ENCODE measurements around the gene SPEN.

The SPEN gene

DNA sequence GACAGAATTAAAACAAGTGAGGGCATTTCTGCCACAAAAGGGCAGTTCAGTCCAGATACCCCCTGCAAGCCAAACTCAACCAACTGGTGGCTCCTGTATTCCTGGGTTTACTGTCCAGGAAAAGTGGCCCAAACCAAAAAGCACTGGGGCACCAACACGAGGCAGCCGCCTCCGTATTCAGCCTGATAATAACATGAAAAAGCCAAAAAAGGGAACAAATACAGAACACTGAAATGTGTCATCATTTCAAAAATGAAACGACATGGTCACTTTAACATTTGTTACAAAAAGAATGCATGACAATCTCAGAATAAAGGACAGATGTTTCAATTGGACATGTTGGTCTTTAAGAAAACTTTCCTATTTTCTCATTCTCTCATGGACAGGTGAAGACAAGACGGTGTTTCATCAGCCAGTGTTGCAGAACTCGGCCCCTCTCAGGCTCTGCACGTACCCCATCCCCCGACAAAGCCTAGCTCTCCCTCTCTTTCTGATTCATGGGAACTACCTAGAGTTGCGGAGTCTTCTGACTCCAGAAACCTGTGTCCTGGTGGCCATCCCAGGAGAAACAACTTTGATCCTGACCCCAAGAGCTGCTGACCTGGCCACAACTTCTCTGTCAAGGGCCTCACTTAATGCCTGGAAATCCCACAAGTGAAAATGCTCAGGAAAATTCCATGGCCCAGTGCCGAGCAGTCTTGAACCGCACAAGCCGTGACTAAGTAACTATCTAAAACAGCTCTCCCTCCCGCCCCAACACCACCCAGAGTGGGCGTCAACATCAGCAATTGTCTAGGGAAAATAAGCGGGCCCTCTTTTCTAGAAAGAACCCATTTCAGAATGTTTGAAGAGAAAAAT, 101.3 kb downstream of the SPEN start:
- no peak for DNase-seq (ENCODE audit: low read depth)

DNA sequence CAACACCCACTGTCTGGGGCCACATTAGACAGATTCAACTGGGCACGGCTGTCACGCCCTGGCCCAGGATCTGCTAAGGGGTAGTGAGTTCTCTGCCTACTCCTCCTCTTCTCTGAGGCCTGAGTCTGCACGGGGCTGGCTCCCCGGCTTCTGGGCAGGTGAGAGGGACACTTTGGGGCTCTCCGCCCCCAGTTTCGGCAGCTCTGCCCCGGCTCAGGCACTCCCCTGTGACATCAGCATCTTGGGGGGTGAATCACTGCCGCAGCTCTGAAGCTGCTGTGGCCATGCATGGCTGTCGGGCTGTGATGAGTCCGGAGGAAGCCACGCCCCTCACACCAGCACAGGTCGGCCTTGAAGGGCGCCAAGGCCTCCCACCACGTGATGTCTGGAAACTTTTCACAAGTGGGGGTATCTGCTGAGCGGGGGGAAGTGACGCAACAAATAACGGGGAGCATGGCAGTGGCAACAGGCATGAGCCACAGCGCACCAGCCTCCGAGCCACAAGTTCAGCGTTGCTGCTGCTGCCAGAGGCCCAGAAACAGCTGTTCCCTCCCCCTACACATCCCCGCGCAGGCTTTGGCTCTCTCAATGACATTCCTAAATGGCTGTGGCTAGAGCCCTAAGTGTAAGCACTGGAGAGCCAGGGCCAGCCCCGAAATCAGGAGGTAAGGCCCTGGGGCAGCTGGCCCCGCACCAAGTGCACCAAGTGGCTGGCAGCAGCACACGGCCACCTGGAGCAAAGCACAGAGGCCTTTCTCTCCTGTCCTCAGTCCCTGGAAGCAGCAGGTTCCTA, 102.1 kb downstream of the SPEN start:
- DNase-seq (ENCODE audit: low read depth): peak; percentile 80

DNA sequence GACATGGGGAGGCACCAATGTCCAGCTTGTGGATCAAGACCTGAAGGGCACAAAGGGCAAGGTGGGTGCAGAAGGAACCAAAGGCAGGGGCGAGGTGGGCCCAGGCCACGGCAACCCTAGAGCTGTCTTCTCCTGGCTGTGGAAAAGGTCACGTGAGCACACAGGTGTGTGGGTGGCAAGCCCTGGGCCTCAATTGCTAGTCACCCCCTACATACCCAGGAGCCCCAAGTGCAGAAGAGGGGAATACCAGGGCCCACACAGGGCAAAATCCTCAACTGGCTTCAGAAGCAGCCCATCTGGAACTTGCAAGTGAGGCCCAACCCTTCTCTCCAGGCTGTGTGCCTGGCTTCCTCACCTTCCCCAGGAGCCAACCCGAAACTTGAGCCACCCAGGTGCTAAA, 102.8 kb downstream of the SPEN start:
- DNase-seq (ENCODE audit: low read depth): no peak

DNA sequence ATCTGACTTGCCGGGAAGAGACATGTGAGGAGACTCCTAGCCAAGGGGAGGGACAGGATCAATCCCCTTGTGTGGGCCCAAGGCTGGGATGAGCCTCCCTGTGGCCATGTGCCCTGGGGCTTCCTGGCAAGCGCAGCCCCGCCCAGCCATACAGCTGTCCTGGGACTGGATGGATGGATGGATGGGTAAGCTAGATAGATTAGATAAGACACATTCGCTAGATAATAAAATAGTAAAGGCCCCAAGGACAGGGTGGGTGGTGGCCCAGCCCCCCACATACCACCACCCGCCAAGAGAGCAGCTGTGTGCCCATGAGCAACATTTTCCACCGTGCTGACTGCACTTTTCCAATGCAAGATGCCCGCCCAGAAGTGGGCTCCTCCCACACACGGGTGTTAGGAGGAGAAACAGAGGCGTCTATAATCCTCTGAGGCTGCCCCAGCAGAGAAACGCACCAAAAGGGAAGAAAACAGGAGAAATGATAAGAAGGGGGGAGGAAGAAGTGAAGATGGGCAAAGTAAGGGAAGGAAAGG, 103.3 kb downstream of the SPEN start:
- DNase-seq (ENCODE audit: low read depth): peak; percentile 37

DNA sequence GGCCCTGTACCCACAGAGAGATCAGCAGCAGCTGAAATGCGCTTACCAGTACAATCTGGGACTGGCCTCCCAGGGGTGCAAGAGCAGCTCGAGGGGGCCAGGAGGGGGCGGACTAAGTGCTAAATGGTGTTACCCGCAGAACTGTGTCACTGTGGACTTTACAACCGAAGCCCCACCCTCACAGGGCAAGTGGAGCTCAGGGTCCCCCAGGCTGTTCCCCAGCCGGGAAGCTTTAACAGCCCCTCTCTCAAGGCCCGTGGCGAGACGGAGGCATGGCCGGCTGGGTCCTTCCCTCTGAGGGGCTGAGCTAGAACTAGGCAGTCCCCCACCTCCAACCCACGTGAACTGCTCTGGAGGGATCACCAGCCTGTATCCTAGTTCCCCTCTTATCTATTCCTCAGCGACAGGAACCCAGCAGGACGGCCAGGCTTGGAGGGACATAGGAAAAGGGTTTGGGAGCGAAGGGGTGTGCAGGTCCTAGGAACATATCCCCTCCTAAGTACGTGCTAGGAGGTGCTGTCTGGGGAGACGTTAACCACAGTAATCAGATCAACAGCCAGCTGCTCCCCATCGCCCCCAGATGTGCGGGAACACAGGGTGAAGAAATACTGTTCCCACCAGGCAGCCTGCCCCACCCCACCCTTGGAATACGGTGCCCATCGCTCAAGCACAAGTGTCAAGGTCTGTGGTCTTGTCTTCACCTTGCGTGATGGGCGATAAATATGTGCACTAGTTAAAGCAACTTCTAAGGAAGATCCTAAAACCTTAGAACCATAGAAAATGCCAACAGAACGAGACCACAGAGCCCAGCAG, 104.0 kb downstream of the SPEN start:
- no peak for DNase-seq (ENCODE audit: low read depth)

DNA sequence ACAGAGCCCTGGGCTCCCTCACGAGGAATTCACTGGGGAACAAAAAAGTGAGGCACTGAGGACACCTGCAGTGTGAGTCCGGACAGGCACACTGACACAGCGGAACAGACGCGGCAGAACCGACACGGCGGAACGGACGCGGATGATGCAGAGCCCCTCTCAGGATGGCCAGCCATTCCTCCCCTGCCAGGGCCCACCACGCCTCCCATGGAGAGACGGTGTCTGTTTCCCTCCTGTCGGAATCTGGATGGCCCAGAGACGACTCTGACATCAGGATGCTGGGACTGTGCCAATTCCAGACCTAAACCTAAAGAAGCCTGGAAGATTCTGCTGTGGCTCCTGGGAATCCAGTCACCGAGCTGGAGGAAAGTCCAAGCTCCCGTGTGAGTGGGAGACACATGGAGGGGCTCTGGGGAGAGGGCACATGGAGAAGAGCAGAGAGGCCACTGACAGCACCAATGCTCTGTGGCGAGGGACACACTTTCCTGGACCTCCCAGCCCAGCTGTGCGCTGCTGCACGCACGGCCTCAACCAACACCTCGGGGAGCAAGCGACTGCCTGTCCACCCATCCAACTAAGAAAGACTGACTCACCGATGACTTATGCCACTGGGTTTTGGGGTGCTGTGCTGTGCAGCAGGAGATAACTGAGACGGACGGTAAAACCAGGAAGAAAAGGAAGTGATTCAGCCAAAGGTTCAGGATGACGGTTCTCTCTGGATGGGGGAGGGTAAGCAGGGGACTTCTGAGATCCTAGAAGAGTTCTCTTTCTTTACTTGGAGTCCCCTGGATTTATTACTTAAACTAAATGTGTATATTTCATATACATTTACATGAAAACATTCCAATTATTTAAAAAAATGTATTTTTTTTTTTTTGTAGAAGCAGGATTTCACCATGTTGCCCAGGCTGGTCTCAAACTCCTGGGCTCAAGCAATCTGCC, 105.1 kb downstream of the SPEN start:
- no peak for DNase-seq (ENCODE audit: low read depth)

DNA sequence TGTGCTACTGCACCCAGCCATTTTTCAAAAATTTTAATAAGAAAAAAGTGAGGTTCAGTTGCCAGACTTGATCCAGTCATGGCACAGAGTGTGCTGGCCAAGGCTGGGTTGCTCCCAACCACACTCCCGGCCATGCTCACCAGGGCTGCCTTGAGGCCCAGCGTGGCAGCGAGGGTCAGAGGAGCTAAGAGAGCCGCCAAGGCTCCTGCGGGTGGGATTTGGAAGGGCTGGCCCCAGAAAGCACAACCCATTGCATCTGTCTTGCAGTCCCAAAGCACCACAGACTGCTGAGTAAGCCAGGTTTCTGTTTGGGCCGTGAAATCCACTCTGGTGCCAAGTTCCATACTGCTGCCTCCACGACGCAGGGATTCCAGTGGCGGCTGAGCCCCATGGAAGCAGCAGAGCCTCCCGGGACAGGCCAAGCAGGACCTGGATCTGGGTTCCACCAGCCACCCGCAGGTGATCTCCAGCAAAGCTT, 105.8 kb downstream of the SPEN start:
- DNase-seq (ENCODE audit: low read depth): no peak

DNA sequence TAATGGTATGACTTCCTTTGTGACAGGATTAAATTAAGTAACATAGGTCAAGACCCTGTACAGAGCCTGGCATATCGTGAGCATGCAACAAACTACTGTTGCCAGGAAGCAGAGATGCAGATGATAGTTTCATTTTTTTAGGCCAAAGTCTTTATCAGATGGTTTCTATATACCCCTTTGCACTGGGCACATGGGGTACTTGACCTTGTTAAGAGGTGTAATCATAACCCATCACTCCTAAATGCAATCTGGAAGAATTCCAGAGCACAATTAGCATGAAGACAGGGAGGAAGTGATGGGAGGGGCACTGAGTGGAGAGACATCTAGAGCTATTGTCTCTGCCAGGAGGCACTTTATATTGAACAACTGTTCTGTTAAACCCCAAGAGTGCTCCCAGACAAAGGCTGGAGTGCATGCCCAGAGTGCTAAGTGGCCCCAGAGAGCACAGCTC, 106.3 kb downstream of the SPEN start:
- DNase-seq (ENCODE audit: low read depth): no peak

DNA sequence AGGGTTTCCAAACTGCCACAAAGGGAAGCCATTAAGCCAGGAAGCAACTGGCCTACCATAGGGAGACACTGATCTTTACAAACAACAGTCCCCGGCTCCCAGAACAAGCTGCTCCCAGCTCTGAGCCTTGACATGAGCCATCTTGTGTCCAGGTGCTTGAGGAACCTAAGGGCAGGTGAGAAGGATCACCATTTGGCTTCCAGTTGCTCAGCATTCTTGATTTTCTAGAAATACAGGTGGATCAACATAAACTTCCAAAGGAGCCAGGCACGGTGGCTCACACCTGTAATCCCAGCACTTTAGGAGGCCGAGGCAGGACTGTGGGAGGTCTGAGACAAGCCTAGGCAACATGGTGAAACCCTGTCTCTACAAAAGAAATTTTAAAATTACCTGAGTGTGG, 106.8 kb downstream of the SPEN start:
- no peak for DNase-seq (ENCODE audit: low read depth)

DNA sequence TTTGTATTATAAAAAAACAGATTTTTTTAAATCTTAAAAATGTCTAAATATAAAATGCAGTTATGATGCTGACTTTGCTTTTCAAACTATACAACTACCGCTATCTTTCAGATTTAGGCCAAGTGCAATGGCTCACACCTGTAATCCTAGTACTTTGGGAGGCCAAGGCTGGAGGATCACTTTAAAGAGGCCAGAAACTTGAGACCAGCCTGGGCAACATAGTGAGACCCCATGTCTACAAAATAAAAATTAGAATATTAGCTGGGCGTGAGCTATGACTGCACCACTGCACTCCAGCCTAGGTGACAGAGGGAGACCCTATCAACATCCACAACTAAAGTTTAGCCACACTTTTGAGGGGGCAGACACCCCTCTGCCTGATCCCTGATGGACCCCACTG, 108.0 kb downstream of the SPEN start:
- DNase-seq (ENCODE audit: low read depth): no peak

DNA sequence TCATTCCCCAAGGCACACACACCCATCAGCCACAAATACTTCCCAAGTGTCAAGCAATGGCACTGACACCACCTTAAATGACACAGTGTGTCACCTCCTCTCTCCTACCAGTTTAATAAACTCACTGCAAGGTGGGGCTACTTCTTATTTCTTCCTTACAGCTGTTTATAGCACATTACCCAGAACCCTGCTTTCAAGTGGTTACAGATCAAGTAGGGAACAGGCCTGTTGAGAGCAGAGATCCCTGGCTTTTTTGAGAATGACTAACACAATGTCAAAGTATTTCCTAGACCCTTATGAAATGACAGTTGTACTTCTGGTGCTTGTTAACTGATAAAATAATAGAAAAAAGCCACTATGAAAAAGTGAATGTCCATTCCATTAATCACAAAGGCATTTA, 108.6 kb downstream of the SPEN start:
- no peak for DNase-seq (ENCODE audit: low read depth)

DNA sequence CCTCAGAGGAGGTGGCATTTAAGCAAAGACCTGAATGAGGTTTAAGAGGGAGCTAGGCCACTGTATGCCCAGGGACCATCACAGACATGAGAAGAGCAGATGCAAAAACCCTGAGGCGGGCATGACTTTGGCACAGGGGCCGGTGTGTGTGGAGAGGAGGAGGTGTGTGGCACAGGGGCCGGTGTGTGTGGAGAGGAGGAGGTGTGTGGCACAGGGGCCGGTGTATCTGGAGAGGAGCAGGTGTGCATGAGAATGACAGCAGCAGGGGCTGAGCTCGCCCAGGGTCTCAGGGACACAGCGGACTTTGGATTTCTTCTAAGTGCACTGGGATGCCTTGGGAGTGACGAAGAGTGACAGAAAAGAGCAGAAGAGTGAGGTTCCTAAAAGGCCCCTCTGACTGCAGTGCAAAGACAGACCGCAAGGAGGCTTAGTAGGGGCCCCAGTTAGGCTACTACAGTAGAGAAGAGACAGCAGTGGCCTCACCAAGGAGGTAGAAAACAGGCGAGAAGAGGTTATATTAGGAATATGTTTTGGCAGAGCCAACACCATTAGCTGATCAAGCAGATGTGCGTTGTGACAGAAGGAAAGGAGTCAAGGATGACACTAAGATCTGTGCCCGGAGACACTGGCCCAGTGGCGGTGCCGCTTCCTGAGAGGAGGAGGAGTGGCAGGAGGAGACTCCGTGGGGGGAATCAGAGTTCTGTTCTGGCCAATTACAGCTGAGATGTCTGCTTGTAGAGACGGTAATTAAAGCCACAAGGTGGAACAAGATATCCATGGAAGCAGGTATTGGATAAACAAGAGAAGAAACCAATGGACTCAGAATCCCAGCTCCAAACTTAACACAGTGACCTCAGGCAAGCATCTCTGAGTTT, 110.0 kb downstream of the SPEN start:
- DNase-seq (ENCODE audit: low read depth): no peak

DNA sequence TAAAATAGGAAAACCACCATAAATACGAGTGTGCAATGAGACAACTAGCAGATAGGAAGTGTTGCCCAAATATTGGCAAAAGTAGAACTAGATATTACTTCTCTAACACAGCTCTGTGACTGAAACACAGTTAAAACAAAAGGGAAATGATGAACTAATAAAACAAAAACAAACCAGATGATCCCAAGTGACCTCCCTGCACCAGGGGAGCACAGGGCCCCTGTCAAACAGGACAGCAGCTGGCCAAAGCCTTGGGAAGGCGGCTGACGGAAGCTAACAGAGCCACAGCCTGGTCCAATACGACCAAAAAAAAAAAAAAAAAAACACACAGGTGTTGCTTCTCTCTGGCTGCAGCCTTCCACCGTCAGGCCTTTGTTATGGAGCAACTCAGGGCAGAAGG, 110.6 kb downstream of the SPEN start:
- no peak for DNase-seq (ENCODE audit: low read depth)

DNA sequence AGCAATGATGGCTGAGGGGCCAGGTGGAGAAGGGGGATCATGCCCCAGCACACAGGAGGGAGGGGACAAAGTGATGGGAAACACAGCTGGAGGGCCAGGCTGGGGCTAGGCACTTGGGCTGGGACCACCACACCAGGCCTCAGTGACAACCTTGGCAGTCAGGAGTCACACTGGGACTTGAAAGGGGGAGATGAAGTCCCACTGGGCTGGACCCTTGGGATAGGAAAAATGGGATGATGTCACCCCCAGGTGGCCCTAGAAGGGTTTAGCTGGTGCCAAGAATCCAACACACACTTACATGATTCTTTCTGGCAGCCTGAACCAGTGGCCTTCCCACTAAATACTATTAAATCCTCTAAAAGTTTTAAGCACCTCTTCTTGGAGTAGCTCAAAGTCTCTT, 111.3 kb downstream of the SPEN start:
- no peak for DNase-seq (ENCODE audit: low read depth)

DNA sequence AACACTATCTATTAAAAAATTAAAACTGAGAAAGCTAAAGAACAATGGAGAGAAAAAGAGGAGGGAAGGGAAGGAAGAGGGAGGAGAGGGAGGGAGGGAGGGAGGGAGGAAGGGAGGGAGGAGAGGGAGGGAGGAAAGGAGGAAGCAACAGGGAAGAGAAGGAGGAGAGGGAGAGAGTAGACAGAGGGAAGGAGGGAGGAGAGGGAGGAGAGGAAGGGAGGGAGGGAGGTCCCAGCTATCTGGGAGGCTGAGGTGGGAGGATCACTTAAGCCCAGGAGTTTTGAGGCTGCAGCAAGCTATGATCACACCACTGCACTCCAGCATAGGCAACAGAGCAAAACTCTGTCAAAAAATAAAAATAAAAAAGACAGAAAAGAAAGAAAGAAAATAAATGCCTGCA, 111.9 kb downstream of the SPEN start:
- no peak for DNase-seq (ENCODE audit: low read depth)

DNA sequence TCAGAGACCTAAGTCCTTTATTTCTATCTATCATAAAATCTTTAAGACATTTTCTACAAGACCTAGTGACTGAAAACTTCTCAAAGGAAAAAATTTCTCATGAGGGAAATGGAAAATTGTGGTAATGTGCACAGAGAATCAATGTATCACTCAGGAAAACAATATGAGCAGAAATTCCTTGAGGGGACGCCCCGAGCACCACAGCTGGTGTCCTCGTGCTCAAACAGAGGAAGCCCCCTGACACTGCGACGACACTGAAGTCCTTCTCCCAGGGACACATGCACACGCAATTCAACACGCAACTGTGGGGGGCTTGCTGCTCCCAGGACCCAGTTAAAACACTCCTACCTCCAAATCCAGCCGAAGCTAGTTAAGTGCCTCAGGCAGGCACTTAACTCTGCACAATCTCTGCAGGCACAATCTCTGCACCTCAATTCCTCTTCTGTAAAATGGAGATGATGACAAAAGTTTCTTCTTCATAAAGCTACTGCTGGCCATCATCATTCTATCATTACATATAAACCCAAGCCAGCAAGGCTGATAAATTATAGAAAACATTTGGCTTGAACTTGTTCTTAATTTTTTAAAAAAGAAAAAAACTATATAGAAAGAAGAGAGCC, 112.4 kb downstream of the SPEN start:
- DNase-seq (ENCODE audit: low read depth): no peak

DNA sequence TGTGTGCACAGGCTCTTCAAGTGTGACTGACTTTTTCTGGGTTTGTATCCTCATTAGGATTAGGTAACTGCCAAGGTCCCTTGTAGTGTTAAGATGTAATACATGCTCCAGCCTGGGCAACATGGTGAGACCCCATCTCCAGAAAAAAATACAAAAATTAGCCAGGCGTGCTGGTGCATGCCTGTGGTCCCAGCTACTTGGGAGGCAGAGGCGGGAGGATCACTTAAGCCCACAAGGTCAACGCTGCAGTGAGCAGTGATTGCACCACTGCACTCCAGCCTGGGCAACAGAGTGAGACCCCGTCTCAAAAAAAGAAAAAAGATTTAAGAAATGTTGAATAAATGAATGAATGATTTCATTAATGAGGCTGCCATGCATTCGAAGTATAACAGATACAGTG, 113.3 kb downstream of the SPEN start:
- no peak for DNase-seq (ENCODE audit: low read depth)

DNA sequence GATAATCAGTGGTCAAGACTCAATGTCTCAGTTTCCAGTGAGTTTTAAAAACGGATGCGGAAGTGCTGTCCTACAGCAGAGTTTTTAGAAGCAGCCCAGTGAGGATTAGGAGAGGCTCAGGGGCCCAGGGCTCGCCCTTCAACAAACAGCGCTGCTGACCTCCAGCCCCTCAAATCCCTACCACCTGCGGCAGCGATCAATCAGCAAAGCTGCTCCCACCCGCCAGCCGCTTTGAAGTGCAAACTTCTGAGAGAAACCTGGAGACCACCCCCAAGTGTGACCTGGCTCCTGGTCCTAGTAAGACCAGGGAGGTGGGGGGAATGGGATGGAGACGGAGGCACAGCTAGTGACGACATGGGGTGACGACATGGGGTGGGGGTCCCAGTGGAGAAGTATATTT, 114.0 kb downstream of the SPEN start:
- no peak for DNase-seq (ENCODE audit: low read depth)

DNA sequence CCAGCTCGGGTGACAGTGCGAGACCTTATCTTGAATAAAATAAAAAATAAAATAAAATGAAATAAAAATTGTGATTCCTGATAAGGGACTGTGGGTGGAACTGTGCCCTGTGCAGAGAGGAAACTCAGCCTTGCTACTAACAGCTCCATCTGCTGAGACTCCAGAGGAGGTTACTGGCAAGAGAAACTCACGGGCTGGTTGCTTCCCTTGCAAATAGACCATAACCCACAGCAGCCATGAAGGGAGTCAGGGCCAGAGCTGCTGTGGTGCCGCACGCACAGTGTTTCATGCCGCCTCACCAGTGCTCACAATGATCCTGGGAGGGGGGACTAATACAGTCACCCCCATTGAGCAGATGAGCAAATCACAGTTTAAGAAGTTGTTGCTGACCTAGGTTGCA, 114.7 kb downstream of the SPEN start:
- no peak for DNase-seq (ENCODE audit: low read depth)
